Prostate gland (tissue), 2 donors: ENCODE results near the gene TLR9.

ENCODE experiments used
- CTCF ChIP-seq, 4 experiments: fragments of 200-600 bp in 2 of 4; fragments of 450-650 bp in 2 of 4; sonication (generic) in 2 of 4; IDR thresholded peaks; 1 replicate in 3 of 4; 2 replicates in 1 of 4; pipeline ENCODE4 v1.5.1; 2016 to 2019; ENCODE audit warnings: antibody characterized with exemption in 4 of 4, mild to moderate bottlenecking in 2 of 4, moderate library complexity in 2 of 4
- POLR2A ChIP-seq: fragments of 450-650 bp; IDR thresholded peaks from one replicate; pipeline ENCODE4 v1.6.1; 2016; ENCODE audit warnings: antibody characterized with exemption, mild to moderate bottlenecking
- POLR2AphosphoS5 ChIP-seq: sonication (generic); formaldehyde crosslinking; IDR thresholded peaks from one replicate; pipeline ENCODE4 v1.6.1; 2017; ENCODE audit warnings: antibody characterized with exemption

GRCh38 chr3:52194485-52195290 lies 30.8 kb downstream of the TLR9 start:
- TF ChIP-seq CTCF (IDR thresholded peaks at IDR 0.05), result no peak
- TF ChIP-seq POLR2AphosphoS5, result no peak
- TF ChIP-seq POLR2A, result no peak
